GM13976 (cell line): Measurements from ENCODE around the gene ANO2.

Experiments used
- DNase-seq: peaks from one replicate; pipeline ENCODE4 v3.0.0; 2012; ENCODE audit warnings: low spot score
- CTCF ChIP-seq: IDR thresholded peaks from 2 replicates; pipeline ENCODE4 v1.5.1; 2012; ENCODE audit warnings: borderline replicate concordance, mild to moderate bottlenecking; ENCODE audit not compliant: insufficient read depth; ENCODE audit errors: extremely low read depth, missing control alignments, control extremely low read depth
- in situ Hi-C: fragments of 300-500 bp; cut with MboI; formaldehyde crosslinking; loops from one replicate; pipeline ENCODE4 v1.12.0; 2022; ENCODE audit warnings: low sequenced_read_pairs, mixed read lengths, inconsistent platforms; ENCODE audit not compliant: unreplicated experiment

Gene ANO2

DNA sequence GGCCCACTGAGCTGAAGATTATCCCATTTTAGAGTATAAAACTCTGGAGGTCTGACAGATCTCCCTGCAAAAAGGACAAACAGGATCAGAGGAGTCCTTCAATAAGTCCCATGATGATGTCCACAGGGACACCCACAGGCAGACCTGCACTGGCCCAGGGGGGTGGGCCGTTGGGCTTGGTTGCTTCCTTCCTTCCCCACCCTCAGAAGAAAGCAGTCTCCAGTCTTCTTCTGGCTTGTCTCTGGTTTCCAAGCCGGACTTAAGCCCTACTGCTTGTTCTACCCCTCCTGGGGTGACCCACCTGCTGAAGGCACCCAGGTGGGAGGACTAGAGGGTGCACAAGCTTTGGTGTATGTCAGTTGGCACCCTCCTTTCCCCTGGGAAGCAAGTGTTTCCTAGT, 209.0 kb downstream of the ANO2 start:
- no peak for TF ChIP-seq CTCF
- no peak for DNase-seq
- in situ Hi-C loops = no loop called here

GRCh38 chr12:5733916-5734315, 211.1 kb downstream of the ANO2 start:
- in situ Hi-C loops = no loop called here
- TF ChIP-seq CTCF = no peak
- DNase-seq = no peak

GRCh38 chr12:5733136-5733755, 211.8 kb downstream of the ANO2 start:
- no peak for DNase-seq
- in situ Hi-C loops = no loop called here
- TF ChIP-seq CTCF = no peak

- TF ChIP-seq CTCF = no peak
- DNase-seq = no peak
- in situ Hi-C loops = no loop called here
Observed at GRCh38 chr12:5730962-5731361, 214.1 kb downstream of the ANO2 start.

DNA sequence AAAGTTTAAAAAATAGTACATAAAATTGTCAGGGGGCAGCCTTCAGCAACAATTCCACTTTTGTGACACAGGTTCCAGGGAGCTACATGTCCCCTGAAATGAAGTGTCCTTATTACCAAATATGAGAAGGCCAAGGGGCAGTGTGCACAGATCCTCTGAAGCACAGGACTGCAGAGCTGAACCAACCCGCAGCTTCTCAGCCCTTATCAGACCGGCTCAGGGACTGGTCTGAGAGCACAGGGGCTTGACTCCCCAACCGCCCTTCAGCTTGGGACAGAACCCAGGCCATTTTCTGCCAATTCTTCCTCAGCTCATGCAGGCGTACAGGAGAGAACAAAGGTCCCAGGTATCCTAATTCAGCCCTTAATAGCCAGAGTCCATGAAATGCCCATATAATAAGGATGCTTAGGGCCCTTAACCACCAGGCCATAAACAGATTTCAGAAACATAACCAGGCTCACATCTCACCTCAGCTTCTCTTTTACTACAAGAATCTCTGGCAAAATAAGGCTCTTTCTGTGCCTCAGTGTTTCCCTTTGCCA, 221.3 kb downstream of the ANO2 start:
- in situ Hi-C loops = no loop called here
- TF ChIP-seq CTCF = no peak

DNA sequence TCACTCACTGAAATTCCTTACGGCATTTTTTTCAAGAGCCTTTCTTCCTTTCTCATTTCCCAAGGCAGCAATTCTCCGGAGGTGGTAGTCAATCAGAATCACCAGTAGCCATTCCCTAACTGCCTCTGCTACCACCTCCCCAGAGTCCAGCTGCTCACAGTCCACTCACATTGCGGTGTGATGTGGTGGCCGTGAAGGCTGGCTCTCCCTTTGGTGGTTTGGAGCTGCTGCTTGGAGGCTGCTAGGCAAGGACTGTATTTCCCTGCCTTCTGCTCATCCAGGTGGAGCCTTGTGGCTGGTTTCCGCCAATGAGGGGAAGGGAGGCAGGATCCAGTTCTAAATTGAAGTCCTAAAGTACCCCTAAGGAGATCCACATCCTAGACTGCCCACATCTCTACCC, 222.0 kb downstream of the ANO2 start:
- TF ChIP-seq CTCF = no peak
- DNase-seq = no peak
- in situ Hi-C loops = no loop called here

More for the DNA sequence above, 221.3 kb downstream of the ANO2 start:
- no peak for DNase-seq
